Bronchial epithelial cell (primary cell): ENCODE results near the gene XPR1. TPM values are rescaled to one million over a fixed set of nuclear protein-coding genes. Genes with fewer than 3 reads are reported as not detected.

Source experiments
- DNase-seq: peaks from one replicate; pipeline ENCODE4 v3.0.0-alpha.2; 2010; ENCODE audit warnings: low read depth
- FAIRE-seq: peaks from 2 replicates; lab custom pipeline; 2011; peaks lifted over from hg19 to GRCh38; lab: Jason Lieb, UNC
- H3K27me3 ChIP-seq: 2 replicates; pipeline ENCODE4 v1.5.1; 2011; ENCODE audit warnings: low read length; ENCODE audit not compliant: control insufficient read depth, insufficient read depth
- H3K36me3 ChIP-seq: 2 replicates; pipeline ENCODE4 v1.5.1; 2011; ENCODE audit warnings: low read length; ENCODE audit not compliant: control insufficient read depth, insufficient read depth
- H3K4me3 ChIP-seq: 2 replicates; pipeline ENCODE4 v1.5.1; 2011; ENCODE audit warnings: mild to moderate bottlenecking, low read depth, low read length, control low read depth
- CTCF ChIP-seq: IDR thresholded peaks from 2 replicates; pipeline ENCODE4 v1.5.1; 2011; ENCODE audit warnings: mild to moderate bottlenecking, moderate library complexity, low read length, control low read depth, inconsistent platforms; ENCODE audit not compliant: insufficient read depth, severe bottlenecking
- total RNA-seq: library from RNA; depleted of rRNA; stranded (reverse); fragments of >200 nt; gene quantifications from 2 replicates; pipeline ENCODE4 v1.2.1, GENCODE V29; 2014

XPR1 gene
- total RNA-seq, 1 donor from 2014 or later, result 35.0 TPM

DNA sequence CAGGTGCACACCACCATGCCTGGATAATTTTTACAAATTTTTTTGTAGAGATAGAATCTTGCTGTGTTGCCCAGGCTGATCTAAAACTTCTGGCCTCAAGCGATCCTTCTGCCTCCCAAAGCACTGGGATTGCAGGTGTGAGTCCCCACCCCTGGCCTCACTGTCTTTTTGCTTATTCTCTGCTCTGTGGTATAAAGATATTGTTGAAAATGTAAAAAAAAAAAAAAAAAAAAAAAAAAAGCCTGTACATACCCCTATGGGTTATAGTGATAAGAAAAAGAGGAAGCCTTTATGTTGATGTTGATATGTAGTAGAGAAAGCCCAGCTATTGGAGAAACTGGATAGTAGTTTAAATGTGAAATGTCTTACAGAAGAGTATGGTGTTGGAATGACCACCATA is 125.8 kb downstream of the XPR1 start:
- DNase-seq (no peak), FAIRE-seq (no peak)
- Histone ChIP-seq H3K4me3 (no peak overlapping the region), H3K36me3 (no peaks in the 10 kb centered on the region), H3K27me3 (no peaks in the 10 kb centered on the region)
- TF ChIP-seq CTCF, result no peak

- no peaks in the 10 kb centered on the region for H3K36me3 ChIP-seq
- no peak for FAIRE-seq
- H3K27me3 ChIP-seq, result no peaks in the 10 kb centered on the region
- H3K4me3 ChIP-seq, result no peak overlapping the region
- DNase-seq, result no peak
- TF ChIP-seq CTCF, result no peak
These were observed 131.0 kb downstream of the XPR1 start for GRCh38 chr1:180762796-180763195.

GRCh38 chr1:180765151-180765550 is 133.3 kb downstream of the XPR1 start:
- H3K36me3 ChIP-seq, result no peaks in the 10 kb centered on the region
- H3K27me3 ChIP-seq, result no peaks in the 10 kb centered on the region
- TF ChIP-seq CTCF, result no peak
- no peak overlapping the region for H3K4me3 ChIP-seq
- no peak for FAIRE-seq
- DNase-seq, result no peak

- FAIRE-seq, result no peak
- TF ChIP-seq CTCF, result no peak
- no peak overlapping the region for H3K4me3 ChIP-seq
- H3K27me3 ChIP-seq, result no peaks in the 10 kb centered on the region
- H3K36me3 ChIP-seq, result no peaks in the 10 kb centered on the region
- no peak for DNase-seq
These were observed 138.1 kb downstream of the XPR1 start for GRCh38 chr1:180769889-180770288.

DNA sequence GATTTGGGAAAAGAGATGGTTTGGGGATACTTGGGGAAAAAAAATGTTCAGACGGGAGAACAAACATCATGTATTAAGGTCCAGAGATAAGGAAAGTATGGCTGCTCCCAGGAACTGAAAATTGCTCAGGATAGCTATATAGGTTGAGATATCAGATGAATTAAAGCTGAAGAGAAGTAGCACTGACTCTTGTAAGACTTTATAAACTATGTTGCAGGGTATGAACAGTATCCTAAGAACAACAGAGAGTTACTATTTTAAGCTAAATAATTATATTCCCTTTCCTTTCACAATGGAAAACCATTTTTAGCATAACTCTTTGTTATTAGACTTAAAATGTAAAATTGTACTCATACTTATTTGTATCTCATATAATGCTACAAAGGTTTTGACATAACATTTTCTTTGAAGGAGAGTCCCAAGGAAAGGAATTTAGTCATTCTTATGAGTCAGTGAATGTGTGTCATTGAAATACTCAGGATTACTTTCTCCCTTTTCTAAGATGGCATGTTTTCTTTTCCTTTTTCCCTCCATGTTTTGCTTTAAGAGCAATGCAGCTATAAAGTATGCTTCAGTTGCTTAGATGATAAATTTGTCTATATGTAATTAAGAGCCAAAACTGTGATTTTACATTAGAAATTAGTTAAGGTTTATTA is 141.5 kb downstream of the XPR1 start:
- no peak for TF ChIP-seq CTCF
- FAIRE-seq, result no peak
- Histone ChIP-seq H3K36me3 (no peaks in the 10 kb centered on the region), H3K4me3 (no peak overlapping the region), H3K27me3 (no peaks in the 10 kb centered on the region)
- peak; percentile 85 for DNase-seq

GRCh38 chr1:180775801-180776200 is 144.0 kb downstream of the XPR1 start:
- no peak for TF ChIP-seq CTCF
- no peak overlapping the region for H3K4me3 ChIP-seq
- H3K27me3 ChIP-seq, result no peaks in the 10 kb centered on the region
- DNase-seq (no peak), FAIRE-seq (no peak)
- no peaks in the 10 kb centered on the region for H3K36me3 ChIP-seq
